ENCODE measurements around the gene HOXA6. TPM values are rescaled to one million over a fixed set of nuclear protein-coding genes. Genes with fewer than 3 reads are reported as not detected.

Gene HOXA6
- total RNA-seq, 2 experiments from 2014 or later = not detected

DNA sequence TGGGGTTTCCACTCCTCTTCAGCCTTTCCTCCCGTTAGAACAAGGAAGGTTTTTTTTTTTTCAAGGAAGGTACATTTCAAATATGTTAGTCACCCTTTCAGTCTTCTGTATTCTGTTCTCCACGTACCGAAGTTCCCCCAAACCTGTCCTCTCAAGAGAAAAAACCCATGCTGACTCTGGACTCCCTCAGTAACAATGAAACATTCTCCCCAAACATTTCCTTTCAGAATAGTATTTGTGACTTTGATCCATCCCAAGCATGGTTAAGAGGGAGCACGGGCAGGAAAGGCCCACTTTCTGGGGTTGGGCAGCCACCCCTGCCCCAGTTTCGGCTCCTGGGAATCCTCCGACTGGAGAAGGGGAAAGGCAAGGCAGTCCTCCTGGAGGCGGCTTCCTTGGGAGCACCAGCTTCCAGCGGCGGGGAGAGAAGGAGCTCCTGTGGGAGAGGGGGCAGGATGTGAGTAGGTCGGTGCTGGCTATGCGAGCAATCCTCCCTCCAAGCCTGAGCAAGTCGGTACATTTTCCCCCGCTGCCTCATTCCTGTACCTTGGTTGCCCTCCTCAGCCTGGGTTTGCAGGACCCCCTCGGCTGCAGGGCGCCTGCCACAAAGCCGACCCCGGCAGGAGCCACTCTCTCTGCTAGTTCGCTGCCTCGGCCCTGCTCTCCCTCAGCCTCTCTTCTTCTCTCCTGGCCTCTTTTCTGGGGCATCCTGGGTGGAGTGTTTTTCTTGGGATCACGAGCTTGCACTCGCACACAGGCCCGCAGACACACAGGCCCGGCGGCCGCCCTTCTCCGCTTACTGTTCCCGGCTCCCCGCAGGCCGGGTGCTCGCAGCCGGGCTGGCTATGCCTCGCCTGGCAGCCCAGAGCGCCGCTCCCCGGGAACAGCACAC lies 49.6 kb downstream of the HOXA6 start:
- POLR2A ChIA-PET = no interaction called here
- CTCF ChIA-PET = no interaction called here

DNA sequence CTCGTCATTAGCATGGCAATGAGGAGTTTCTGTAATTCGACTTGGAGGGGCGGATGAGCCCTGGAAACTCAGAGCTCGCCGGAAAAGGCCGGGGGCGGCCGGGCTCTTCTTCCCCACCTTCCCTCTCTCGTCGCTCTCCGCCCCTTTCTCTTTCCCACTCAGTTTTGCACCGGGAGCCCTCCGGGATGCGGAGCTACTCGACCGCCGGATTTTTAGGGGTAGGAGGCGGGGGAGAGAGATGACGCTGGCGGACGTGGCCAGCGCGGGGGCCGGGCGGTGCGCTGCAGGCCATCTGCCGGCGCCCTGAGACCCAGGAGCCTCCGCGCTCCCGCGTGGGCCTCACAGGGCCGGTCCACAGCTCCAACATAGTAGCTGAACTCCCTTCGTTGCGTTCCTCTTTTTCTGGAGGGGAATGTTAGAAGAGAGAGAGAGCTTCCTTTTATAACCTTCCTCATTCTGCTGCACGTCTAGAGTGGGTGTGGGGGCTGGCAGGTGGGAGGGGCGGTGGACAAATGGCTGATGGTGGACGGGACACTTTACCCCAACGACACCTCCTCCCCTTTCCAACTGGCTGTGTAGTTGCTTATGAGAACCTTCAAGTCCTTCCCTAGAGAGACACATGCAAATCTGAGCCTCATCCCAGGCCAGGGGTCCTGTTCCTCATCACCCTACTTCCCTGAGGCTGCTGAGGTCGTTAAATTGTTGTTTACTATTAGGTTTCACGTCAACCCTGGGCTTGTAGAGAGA lies 50.6 kb downstream of the HOXA6 start:
- ChIA-PET CTCF (interaction anchor here (1.0 to 1.3 kb wide), 2 partner anchors 54 to 64 kb away, joined by 4 to 5 read pairs; no protein-coding TSS in a partner anchor), POLR2A (no interaction called here)

GRCh38 chr7:27095897-27096767 lies 51.4 kb downstream of the HOXA6 start, which contains the start of gene HOXA1:
Gene HOXA1, minus strand, starts transcription at chr7:27096000. Its CDS starts 88 bp downstream, at chr7:27095912.
- ChIA-PET CTCF (interaction anchor here (1.0 to 1.3 kb wide), 2 partner anchors 55 to 65 kb away, joined by 4 to 5 read pairs; no protein-coding TSS in a partner anchor), POLR2A (no interaction called here)

Other genes with a start within 250 kb of the HOXA6 start
- under 1 TPM in 1 of 2 experiments, not detected in 1; 0.15 TPM for gene HOXA1, start 51.8 kb downstream of the HOXA6 start, total RNA-seq
- not detected for gene HOXA2, start 45.1 kb downstream of the HOXA6 start, total RNA-seq
- under 1 TPM in 1 of 2 experiments, not detected in 1; 0.19 TPM for gene HOXA4, start 17.0 kb downstream of the HOXA6 start, total RNA-seq
- gene HOXA5, start 4.1 kb downstream of the HOXA6 start, total RNA-seq = not detected
- not detected for gene HOXA3, start 4.8 kb upstream of the HOXA6 start, total RNA-seq
- not detected for gene HOXA7, start 8.9 kb upstream of the HOXA6 start, total RNA-seq
- gene HOXA9, start 17.8 kb upstream of the HOXA6 start, total RNA-seq = not detected
- gene HOXA10, start 26.5 kb upstream of the HOXA6 start, total RNA-seq = under 1 TPM in 1 of 2 experiments, not detected in 1; 0.19 TPM
- not detected for gene HOXA11, start 37.5 kb upstream of the HOXA6 start, total RNA-seq
- gene HOXA13, start 52.3 kb upstream of the HOXA6 start, total RNA-seq = not detected
- not detected for gene EVX1, start 95.0 kb upstream of the HOXA6 start, total RNA-seq